ENCODE measurements around the gene CD44. TPM values are rescaled to one million over a fixed set of nuclear protein-coding genes. Genes with fewer than 3 reads are reported as not detected.

The CD44 gene
- total RNA-seq, 1 experiment from 2014 or later = 6.1 TPM

GRCh38 chr11:35253237-35253636 is 114.3 kb downstream of the CD44 start:
- TF ChIP-seq, protein P1, sequence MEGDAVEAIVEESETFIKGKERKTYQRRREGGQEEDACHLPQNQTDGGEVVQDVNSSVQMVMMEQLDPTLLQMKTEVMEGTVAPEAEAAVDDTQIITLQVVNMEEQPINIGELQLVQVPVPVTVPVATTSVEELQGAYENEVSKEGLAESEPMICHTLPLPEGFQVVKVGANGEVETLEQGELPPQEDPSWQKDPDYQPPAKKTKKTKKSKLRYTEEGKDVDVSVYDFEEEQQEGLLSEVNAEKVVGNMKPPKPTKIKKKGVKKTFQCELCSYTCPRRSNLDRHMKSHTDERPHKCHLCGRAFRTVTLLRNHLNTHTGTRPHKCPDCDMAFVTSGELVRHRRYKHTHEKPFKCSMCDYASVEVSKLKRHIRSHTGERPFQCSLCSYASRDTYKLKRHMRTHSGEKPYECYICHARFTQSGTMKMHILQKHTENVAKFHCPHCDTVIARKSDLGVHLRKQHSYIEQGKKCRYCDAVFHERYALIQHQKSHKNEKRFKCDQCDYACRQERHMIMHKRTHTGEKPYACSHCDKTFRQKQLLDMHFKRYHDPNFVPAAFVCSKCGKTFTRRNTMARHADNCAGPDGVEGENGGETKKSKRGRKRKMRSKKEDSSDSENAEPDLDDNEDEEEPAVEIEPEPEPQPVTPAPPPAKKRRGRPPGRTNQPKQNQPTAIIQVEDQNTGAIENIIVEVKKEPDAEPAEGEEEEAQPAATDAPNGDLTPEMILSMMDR (conservative IDR thresholded peaks at IDR 0.05) = no peak
- no peak overlapping the region for H3K4ac ChIP-seq (ENCODE audit: low read depth, low read length)
- H4K91ac ChIP-seq (ENCODE audit: insufficient read length, low read depth, low read length) = no peak overlapping the region
- H3K14ac ChIP-seq (ENCODE audit: insufficient read depth, low read length) = no peak overlapping the region
- Mint-ChIP-seq H3K4me3 (no peak overlapping the region), H3K27ac (no peak overlapping the region), H3K9me3 (no peaks in the 10 kb centered on the region), H3K4me1 (no peaks in the 10 kb centered on the region), H3K27me3 (ENCODE audit: low read depth) (no peaks in the 10 kb centered on the region), H3K36me3 (ENCODE audit: insufficient read depth in 1 of 3, low read depth in 3 of 3) (no peaks in the 10 kb centered on the region)
- no peaks in the 10 kb centered on the region for H3K23me2 ChIP-seq (ENCODE audit: insufficient read length, low read depth, low read length, poor library complexity, severe bottlenecking)
- no peaks in the 10 kb centered on the region for H4K20me1 ChIP-seq (ENCODE audit: control insufficient read depth, insufficient read depth, insufficient read length)
- H2AFZ ChIP-seq (ENCODE audit: low read length) = no peak overlapping the region
- H2BK5ac ChIP-seq (ENCODE audit: insufficient read length, low read length) = no peak overlapping the region
- no peak overlapping the region for H4K8ac ChIP-seq (replicated peaks; ENCODE audit: insufficient read length, low read depth, low read length)
- DNase-seq = no peak
- H3K23ac ChIP-seq (ENCODE audit: insufficient read length, low read depth, low read length) = no peak overlapping the region
- no peaks in the 10 kb centered on the region for H3K4me1 ChIP-seq (ENCODE audit: insufficient read depth, low read length)
- no peak overlapping the region for H3K56ac ChIP-seq (ENCODE audit: insufficient read length, low read depth, low read length)
- H3K9ac ChIP-seq (ENCODE audit: extremely low read depth, insufficient read length, low read length) = no peak overlapping the region
- H2BK120ac ChIP-seq (ENCODE audit: low read depth, low read length, poor library complexity, severe bottlenecking) = no peak overlapping the region
- no peak overlapping the region for H3T11ph ChIP-seq (ENCODE audit: low read length)
- H3K79me1 ChIP-seq (ENCODE audit: insufficient read depth, low read depth, low read length, poor library complexity, severe bottlenecking) = no peaks in the 10 kb centered on the region
- H2AK5ac ChIP-seq (ENCODE audit: insufficient read length, low read length) = no peak overlapping the region
- H3K27ac ChIP-seq (ENCODE audit: insufficient read length, low read depth, low read length) = no peak overlapping the region
- no peak overlapping the region for H2BK15ac ChIP-seq (ENCODE audit: low read depth, low read length)
- no peaks in the 10 kb centered on the region for H3K27me3 ChIP-seq (ENCODE audit: insufficient read depth, low read length)
- no peaks in the 10 kb centered on the region for H3K79me2 ChIP-seq (ENCODE audit: insufficient read depth, low read length)
- H4K5ac ChIP-seq (ENCODE audit: insufficient read length, low read depth, low read length) = no peak overlapping the region
- H3K4me2 ChIP-seq (ENCODE audit: insufficient read depth, insufficient read length, low read length) = no peak overlapping the region
- no peaks in the 10 kb centered on the region for H3K9me3 ChIP-seq (ENCODE audit: control insufficient read depth, low read depth, low read length)
- no peak overlapping the region for H2BK20ac ChIP-seq (ENCODE audit: low read depth, low read length, poor library complexity, severe bottlenecking)
- no peak overlapping the region for H2BK12ac ChIP-seq (ENCODE audit: insufficient read length, low read depth, low read length)
- no peak overlapping the region for H3K18ac ChIP-seq (ENCODE audit: insufficient read length, low read depth, low read length)
